NCI-H510A (cell line): ENCODE results near the gene MGAT5B.
A peak's percentile ranks its signal among the peaks of the same experiment; 100 is the strongest.
"Not testable (repeated sequence)": the region's sequence is repeated elsewhere in the genome, so short reads cannot be mapped to it uniquely, and the experiment has no call there.

Experiments used
- DNase-seq: peaks from one replicate; lab custom pipeline; 2025; lab: John Stamatoyannopoulos, UW

The MGAT5B gene

GRCh38 chr17:76848670-76849069 is 19.5 kb upstream of the MGAT5B start:
- DNase-seq, result no peak

GRCh38 chr17:76849160-76849559 is 19.0 kb upstream of the MGAT5B start:
- not testable (repeated sequence) for DNase-seq

- DNase-seq, result no peak
These were observed 15.4 kb upstream of the MGAT5B start for GRCh38 chr17:76852843-76853242.

GRCh38 chr17:76855105-76855504 is 13.1 kb upstream of the MGAT5B start:
- DNase-seq, result no peak

GRCh38 chr17:76862079-76862478 is 6.1 kb upstream of the MGAT5B start:
- DNase-seq, result no peak

GRCh38 chr17:76862494-76862893 is 5.7 kb upstream of the MGAT5B start:
- no peak for DNase-seq

- no peak for DNase-seq
These were observed 4.2 kb upstream of the MGAT5B start for GRCh38 chr17:76864024-76864423.

- no peak for DNase-seq
These were observed 3.0 kb upstream of the MGAT5B start for GRCh38 chr17:76865174-76865573.

GRCh38 chr17:76866203-76866602 is 2.0 kb upstream of the MGAT5B start:
- no peak for DNase-seq

- DNase-seq, result no peak
These were observed 1.2 kb upstream of the MGAT5B start for GRCh38 chr17:76866774-76867577.

- DNase-seq, result no peak
These were observed 527 bp upstream of the MGAT5B start for GRCh38 chr17:76867578-76868175.

- DNase-seq, result peak; percentile 32
These were observed 678 bp downstream of the MGAT5B start for GRCh38 chr17:76868669-76869495.

GRCh38 chr17:76869496-76870376 is 1.5 kb downstream of the MGAT5B start:
- DNase-seq, result no peak

GRCh38 chr17:76870377-76870714 is 2.1 kb downstream of the MGAT5B start:
- no peak for DNase-seq

- no peak for DNase-seq
These were observed 3.5 kb downstream of the MGAT5B start for GRCh38 chr17:76871668-76872067.

- DNase-seq, result no peak
These were observed 4.1 kb downstream of the MGAT5B start for GRCh38 chr17:76872221-76872873.

GRCh38 chr17:76872874-76873221 is 4.6 kb downstream of the MGAT5B start:
- DNase-seq, result no peak

GRCh38 chr17:76873856-76874255 is 5.7 kb downstream of the MGAT5B start:
- DNase-seq, result no peak

- DNase-seq, result no peak
These were observed 9.2 kb downstream of the MGAT5B start for GRCh38 chr17:76877437-76877836.

- DNase-seq, result no peak
These were observed 10.4 kb downstream of the MGAT5B start for GRCh38 chr17:76878568-76878967.

GRCh38 chr17:76879254-76879653 is 11.1 kb downstream of the MGAT5B start:
- DNase-seq, result no peak

- no peak for DNase-seq
These were observed 11.5 kb downstream of the MGAT5B start for GRCh38 chr17:76879691-76880090.
